ENCODE results near the gene RAB11FIP2. TPM values are rescaled to one million over a fixed set of nuclear protein-coding genes. Genes with fewer than 3 reads are reported as not detected.

The RAB11FIP2 gene
- total RNA-seq, 1 donor from 2014 or later: 14.7 TPM

DNA sequence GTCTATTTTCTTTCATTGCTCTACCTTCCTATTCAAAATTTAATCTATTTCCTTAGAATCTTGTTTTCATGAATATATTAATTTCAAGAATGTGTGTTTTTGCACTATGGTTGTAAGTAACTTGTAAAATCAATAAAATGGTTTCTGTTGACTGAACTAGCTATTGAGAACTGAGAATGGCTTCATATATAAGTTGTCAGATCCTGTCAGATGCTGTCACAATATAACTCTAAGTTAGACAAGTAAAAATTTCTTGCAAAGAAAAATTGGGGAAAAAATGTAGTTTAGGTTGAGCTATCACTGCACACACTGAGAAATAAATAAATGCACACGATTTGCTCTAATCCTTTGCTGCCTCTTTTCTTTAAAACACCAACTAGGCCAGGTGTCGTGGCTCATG is 89.8 kb downstream of the RAB11FIP2 start:
- H3K9me3 ChIP-seq: no peaks in the 10 kb centered on the region
- intact Hi-C loops (cut with DNase I): no loop called here
- DNase-seq (ENCODE audit: extremely low spot score in 2 of 2): no peak
- no peak overlapping the region for H3K4me3 ChIP-seq
- TF ChIP-seq POLR2A (IDR thresholded peaks at IDR 0.05): no peak
- no peak for TF ChIP-seq POLR2AphosphoS5 (IDR thresholded peaks at IDR 0.05; ENCODE audit: insufficient read depth in 1 of 2, low read depth in 1 of 2)
- TF ChIP-seq, protein P1, sequence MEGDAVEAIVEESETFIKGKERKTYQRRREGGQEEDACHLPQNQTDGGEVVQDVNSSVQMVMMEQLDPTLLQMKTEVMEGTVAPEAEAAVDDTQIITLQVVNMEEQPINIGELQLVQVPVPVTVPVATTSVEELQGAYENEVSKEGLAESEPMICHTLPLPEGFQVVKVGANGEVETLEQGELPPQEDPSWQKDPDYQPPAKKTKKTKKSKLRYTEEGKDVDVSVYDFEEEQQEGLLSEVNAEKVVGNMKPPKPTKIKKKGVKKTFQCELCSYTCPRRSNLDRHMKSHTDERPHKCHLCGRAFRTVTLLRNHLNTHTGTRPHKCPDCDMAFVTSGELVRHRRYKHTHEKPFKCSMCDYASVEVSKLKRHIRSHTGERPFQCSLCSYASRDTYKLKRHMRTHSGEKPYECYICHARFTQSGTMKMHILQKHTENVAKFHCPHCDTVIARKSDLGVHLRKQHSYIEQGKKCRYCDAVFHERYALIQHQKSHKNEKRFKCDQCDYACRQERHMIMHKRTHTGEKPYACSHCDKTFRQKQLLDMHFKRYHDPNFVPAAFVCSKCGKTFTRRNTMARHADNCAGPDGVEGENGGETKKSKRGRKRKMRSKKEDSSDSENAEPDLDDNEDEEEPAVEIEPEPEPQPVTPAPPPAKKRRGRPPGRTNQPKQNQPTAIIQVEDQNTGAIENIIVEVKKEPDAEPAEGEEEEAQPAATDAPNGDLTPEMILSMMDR (IDR thresholded peaks at IDR 0.05): no peak
- no peak overlapping the region for H3K27ac ChIP-seq
- no peaks in the 10 kb centered on the region for H3K4me1 ChIP-seq
- no peaks in the 10 kb centered on the region for H3K36me3 ChIP-seq
- no peaks in the 10 kb centered on the region for H3K27me3 ChIP-seq

DNA sequence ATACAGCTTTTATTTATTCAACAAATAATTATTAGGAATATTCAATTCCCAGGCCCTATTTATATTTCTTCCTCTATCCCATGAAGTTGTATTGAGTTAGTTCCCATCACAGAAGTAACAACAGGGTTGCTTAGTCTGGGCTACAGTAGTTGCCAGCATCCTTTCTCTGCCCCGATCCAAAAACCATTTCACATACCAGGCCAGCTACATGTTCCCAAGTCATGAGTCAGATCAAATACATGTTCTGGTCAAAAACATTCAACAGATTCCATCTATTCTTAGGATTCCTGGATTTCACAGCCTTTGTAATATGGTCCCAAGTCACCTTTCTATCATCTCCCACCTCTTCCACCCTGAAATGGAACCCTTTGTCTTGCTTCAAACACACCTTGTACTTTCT is 91.6 kb downstream of the RAB11FIP2 start:
- Histone ChIP-seq H3K4me3 (no peak overlapping the region), H3K27ac (no peak overlapping the region), H3K9me3 (no peaks in the 10 kb centered on the region), H3K36me3 (no peaks in the 10 kb centered on the region), H3K27me3 (no peaks in the 10 kb centered on the region), H3K4me1 (no peaks in the 10 kb centered on the region)
- intact Hi-C loops (cut with DNase I): no loop called here
- no peak for DNase-seq (ENCODE audit: extremely low spot score in 2 of 2)
- TF ChIP-seq, protein P1 (IDR thresholded peaks at IDR 0.05): no peak
- TF ChIP-seq POLR2A (IDR thresholded peaks at IDR 0.05) (no peak), POLR2AphosphoS5 (IDR thresholded peaks at IDR 0.05; ENCODE audit: insufficient read depth in 1 of 2, low read depth in 1 of 2) (no peak)
